UCSD-AML1 (cell line): ENCODE data around the gene DCPS.
"Not testable (repeated sequence)": the region's sequence is repeated elsewhere in the genome, so short reads cannot be mapped to it uniquely, and the experiment has no call there.

Experiments
- DNase-seq: peaks from one replicate; lab custom pipeline; 2025; ENCODE audit not compliant: unreplicated experiment; lab: John Stamatoyannopoulos, UW

Gene DCPS

DNA sequence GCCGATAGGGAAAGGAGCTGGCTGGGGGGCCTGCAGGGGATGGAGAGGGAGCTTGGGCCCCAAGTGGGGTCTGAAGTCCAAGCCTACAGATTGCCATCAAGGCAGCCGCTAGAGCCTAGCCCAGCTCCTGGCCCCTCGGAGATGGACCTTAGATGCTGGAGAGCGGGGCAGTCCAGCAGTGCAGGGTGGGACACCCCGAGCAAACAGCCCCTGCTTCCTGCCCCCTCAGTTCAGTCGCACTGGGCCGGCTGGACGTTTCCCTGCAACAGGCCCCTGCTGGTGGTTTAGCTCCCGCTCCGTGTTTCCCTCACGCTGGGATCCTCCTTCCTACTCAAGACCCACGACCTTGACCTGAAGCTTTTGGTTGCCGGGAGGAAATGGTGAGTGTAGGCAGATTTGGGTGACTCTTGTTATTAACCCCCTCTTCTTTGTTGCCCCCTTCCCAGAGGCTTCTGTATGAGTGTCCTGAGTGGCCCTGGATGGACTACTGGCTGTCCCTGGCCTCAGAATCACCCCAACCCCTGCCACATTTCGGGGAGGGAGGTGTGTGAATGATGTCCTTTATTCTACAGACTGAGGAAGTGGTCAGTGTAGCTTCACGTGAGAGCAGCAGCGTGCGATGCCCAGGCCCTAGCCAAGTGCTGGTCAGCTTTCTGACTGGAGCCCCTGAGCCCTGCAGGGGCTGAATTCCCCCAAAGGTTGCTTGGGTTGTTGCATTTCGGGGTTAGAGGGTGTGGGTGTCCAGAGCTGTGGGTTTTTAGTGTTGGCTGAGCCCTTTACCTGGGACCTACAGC lies 54.3 kb downstream of the DCPS start:
- DNase-seq = no peak

DNA sequence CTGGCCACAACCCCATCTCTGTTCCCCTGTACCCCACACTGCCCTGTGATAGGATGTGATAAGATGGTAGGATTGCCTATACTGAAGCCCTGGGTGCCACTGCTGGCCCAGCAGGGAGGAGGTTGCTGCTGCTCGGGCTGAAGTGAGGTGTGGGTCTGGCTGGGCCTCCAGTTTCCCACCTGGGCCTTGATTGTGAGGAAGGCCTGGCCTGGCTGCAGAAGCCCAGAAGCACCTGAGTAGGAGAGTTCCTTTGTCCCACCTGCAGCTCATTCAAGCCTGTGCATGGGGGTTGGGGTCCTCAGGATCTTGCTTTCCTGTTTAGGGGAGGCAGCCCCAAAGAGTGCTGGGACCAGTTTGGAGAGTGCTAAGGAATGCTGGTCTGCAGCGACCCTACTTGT lies 54.9 kb downstream of the DCPS start:
- no peak for DNase-seq

DNA sequence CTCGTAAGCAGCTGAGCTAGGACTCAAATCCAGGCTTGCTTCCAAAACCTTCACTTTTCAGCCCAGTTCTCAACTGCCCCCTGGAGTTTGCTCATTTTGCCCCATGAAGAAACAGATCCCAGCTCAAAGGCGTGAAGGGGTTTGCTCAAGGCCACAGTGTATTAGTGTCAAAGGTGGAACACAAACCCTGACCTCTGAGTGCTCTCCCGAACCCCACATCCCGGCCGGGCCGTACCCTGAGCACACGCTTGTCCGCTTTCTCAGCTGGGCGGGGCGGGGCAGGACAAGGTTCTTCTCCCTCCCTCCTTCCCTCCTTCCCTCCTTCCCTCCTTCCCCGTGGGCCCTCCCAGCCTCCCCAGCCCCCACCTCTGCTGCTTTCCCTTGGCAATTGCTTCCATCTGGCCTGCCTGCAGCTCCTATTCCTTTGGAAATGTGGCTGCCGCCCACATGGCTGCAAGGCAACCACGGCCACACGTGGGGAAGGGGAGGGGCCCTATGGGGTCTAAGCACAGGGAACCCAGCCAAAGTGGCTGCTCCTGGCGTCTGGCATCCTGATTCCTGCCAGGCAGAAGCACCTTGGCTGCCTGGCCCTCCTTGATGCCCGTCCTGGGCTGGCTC lies 55.7 kb downstream of the DCPS start:
- DNase-seq = no peak

DNA sequence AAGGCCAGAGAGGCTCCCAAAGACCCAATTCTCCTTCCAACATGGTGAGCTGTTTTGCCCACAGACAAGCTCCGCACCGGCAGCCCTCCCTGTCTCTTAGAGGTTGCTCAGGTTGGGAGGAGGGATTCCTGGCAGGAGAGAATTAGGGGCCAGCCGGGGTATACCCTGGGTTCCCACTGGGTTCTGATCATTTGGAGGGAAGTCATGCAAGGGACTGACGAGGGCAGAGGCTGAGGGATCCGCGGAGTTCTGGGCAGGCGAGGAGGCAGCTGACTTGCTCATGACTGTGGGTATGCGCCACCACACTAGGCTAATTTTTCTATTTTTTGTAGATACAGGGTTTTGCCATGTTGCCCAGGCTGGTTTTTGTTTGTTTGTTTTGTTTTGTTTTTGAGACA lies 56.2 kb downstream of the DCPS start:
- no peak for DNase-seq

DNA sequence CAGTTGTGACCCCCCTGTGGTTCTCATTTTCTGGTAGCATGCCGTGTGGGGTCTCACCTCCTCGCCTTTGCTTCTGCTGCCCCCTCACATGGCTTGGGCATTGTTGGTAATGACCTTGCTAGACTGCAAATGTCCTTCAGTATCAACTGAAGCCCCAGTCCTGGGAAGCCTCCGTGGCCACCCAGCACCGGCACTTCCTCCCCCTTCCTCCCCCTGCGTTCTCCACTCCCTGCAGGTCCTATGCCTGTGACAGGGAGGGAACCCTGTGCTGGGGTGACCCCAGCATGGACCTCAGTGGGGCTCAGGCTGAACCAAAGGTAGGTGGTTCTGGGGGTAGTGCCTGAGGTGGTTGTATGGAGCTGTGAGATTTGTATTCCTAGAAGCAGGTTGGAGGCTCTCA lies 57.5 kb downstream of the DCPS start:
- DNase-seq = no peak

DNA sequence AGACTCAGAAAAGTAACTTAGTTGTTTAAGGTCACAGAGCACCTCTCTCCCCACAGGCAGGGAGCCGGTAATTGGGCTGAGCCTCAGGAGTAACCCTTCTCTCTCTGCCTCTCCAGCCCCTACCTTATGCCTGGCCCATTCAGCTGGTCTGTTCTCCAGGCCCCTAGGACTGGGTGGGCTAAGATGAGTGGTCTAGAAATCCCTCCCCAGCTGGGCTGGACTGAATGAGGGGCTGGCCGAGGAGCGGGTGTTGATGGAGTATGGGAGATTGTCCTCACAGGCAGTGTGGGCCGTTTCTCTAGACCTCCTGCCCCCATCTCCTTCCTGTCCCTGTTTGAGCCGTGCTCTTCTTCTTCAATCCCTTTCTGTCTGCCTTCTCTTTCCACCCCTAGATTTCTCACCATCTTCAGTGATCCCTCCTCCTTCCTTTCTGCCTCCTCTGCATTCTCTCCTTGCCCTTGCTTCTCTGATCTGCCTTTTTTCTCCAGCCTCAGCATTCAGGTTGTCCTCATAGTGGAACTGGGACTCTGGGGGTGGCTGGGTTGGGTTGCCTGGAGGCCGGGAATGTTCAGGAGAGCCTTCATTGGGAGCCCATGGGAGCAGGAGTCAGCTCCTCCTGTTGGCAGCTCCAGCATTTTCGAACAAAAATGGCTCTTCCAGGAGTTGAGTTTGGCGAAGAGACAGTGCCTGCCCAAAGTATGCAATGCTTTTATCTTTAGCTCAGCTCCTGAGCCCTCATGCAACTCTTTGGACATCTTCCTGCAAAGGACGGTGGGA lies 59.2 kb downstream of the DCPS start:
- no peak for DNase-seq

DNA sequence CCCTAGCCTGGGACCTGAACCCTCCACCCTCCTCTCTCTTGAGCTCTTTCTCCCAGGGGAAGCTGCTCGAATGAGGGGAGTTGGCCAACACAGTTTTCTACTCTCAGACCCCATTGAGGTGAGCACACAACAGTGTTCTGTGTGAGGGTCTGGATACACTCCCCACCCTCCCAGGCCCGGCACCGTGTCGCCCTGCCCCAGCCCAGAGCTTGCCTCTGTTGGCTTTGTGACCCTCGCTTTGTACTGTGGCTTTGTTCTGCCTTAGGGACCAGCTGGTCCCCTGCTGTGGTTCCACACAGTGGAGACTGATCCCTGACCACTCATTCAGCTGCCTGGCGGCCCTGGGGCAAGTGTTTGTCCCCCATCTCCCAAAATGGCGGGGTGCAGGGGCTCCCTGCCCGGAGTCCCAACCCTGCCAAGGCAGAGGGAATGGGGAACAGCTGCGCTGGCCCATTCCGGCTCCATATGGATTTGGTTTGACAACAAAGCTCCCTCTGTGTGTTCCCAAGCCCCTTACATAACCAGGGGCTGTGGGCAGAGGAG lies 59.9 kb downstream of the DCPS start:
- no peak for DNase-seq

DNA sequence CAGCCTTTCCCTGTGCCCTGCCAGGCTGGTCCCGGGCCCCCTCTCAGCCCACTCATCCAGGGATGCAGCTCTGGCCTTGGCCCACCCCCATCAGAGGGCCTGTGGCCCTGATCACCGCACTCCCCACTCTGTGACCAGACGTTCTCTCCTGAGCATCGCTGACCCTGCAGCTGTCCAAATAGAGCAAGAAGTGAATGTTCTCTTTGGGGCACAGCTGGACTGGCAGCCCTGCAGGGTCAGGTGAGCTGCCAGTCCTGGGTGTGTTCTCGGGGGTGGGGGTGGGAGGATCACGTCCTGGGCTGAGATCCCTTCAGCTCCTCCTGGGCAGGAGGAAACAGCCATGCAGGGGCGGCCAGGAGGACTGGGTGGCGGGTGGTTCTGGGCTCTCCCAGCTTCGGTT lies 60.9 kb downstream of the DCPS start:
- DNase-seq = not testable (repeated sequence)

DNA sequence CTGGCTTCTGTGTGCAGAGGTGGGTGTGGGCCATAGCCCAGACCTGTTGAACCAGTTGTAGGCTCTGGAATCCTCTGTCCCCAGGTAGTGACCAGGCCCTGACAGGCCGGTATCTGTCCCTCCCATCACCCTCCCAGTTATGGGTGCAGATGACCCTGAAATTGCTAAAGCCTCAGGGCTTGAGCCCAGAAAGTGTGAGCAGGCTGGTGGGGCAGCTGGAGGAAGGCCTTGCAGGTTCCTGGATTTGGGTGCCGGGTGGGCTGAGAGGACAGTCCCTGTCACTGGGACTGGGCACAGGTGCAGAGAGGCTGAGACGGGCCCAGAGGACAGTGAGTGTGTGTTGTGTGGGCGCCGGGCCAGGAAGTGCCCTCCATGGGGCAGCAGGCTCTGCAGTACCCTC lies 61.6 kb downstream of the DCPS start:
- DNase-seq = not testable (repeated sequence)

DNA sequence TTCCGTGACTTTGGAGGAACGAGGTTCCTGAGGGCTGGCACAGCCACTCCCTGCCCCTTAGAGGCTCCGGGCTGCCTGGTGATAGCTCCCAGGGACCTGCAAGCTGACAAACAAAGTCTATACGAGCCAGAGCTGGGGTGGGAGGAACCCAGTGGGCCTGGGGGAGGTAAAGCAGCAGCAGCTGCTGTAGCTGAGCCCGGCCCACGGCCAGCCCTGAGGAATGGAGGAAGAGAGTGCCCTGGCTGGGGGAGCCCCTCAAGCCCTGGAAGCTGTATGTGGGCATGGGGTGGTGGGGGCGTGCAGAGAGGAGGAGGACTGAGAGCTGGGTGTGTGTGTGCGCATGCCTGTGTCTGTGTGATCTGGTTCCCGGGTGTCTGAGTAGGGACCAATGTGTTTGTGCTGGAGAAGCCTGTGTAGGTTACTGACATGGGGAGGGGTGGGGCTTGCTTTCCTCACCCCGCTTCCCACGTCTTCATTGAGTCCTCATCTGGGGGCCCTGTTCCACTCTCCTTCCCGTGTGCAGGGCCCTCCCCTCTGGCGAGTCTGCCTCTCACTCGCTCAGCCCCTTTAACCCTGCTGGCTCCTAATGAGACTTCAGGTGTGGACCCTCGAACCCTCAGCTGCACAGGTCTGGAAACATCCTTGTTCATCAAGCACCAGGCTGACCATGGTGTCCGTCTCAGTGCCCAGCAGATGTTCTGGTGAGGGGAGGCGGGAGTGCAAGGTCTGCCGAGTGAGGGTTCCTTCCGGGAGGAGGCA lies 62.4 kb downstream of the DCPS start:
- DNase-seq = no peak

DNA sequence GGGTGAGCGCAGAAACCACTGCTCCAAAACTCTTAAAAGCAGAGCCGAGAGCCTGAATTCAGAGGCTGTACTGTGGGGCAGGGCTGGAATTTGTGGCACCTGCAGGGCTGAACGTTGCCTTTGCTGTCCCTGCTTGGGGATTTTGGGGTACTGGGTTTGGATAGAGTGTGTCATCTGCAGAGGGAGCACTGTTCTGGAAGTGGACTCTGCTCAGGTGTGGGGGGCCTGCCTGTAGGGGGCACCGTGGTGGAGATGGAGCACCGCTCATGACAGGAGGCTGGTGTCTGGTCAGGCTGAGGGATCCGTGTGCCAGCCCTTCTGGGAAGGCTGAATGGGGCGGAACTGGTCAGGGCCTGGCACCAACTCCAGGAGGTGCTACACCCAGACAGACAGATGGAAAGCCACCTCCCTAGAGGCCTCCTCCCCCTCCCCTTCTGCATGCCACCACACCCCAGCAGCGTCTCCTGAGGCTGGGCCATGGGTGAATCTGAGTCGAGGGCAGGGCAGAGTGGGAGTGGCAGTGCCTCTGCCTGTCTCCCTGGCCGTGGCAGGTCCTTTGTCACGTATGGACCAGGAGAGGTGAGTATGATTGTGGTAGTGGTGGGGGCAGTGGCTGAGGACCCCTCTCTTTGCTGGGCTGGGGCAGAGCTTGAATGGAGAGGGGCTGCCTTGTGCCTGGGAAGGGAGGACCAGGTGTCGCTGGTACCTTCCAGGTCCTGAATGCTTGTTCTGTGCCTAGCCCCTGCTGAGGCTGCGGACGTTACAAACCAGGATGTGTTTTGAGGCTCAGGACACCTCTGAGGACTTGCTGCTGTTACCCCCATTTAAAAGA lies 63.2 kb downstream of the DCPS start:
- DNase-seq = not testable (repeated sequence)

DNA sequence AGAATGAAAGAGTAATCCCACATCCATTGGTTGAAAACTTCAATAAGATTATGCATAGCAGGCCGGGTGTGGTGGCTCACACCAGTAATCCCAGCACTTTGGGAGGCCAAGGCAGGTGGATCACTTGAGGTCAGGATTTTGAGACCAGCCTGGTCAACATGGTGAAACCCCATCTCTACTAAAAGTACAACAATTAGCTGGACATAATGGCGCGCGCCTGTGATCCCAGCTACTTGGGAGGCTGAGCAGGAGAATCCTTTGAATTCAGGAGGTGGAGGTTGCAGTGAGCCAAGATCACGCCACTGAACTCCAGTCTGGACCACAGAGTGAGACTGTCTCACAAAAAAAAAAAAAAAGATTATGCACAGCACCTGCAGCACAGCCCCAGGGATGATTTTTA lies 63.9 kb downstream of the DCPS start:
- DNase-seq = not testable (repeated sequence)

DNA sequence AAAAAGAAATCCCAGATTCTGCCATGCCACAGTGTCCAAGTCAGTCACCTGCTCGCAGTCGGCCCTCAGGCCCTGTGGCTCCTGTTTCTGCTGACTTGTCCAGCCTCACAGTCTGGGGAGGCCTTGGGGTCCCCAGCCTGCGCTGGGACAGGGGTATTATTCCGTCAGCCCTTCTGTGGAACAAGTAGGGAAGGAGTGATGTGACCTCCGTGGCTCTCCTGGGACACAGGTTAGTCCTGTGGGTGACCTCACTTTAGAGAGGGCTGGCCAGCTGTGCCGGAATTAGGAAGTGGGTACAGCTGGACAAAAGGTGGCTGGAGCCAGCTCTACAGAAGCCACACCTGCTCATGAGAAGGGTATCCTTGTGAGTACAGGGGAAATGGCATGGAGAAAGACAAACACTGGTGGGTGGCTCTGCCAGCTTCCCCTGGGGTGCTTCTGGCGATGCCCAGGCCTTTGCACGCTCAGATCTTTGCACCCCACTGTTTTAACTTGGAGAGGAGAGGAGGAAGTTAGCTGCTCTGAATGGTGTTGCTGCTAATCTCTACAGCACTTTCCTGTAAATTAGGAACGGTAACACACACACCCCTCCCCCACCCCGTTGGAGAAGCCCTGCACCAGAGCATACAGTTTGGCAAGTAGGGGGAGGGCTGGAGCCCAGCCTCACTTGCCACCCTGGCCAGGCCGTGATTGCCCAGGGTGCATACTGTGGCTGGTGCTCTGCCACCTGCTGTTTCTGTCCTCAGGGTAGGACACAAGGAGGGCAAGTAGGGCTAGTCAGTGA lies 64.7 kb downstream of the DCPS start:
- peak; percentile 42 for DNase-seq

DNA sequence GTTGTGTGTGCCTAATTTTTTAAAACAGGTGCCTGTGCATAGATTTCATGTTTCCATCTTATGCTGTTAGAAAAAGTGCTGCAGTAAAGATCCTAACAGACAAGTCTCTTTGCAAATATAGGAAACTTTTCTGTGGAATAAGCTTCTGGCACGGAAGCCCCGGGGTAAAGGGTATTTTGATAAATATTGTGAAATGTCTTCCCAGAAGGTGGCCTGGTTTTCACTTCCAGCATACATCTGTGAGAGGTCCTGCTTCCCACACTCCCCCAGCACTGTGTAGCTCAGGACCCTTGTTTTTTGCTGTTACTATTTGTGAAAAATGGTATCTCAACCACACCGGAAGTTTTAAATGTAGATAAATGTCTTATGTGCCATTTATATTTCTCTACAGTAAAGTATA lies 66.2 kb downstream of the DCPS start:
- no peak for DNase-seq

DNA sequence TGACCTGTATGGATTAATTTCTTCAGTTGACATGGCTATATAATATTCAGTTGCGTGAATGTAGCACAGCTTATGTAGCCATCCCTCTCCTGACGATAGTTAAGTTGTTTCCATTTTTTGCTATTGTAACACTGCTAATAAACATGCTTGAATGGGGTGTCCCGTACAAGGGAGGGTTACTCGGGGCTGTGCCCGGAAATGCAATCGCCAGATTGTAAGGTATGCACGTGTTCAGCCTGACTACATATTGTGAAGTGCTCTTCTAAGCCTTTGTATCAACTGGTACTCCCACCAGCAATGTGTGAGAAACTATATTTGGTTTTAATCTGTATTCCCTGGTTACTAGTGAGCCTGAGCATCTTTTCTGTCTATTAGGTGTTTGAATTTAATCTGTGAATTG lies 67.7 kb downstream of the DCPS start:
- no peak for DNase-seq

DNA sequence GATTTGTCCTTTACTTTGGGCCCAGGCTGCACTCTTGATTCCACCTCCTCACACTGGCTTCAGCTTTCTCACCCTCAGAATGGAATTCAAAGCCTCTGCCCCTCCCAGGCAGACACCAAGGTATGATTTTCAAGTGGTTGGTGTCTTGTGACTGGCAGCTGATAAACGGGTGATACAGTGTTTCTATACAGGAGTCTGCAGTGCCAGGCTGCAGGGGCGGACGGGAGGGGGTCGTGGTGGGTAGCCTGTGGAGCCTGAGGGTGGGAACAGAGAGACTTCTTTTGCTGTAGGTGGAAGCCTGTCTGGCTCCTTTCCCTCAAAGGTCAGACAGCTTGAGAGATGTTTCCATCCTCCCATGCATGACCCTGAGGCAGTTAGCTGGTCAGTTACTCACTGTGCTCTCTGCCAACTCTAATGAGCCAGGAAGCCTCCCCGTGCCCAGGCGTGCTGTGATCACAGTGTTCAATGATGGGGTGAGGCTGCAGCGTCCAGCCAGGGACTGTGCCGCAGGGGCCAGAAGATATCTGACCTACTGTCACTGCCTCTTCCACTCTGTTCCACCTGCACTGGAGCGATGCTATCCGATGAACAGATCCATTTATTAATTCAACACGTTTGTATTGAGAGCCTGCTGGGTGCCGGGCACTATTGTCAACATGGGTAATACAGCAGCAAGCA lies 69.7 kb downstream of the DCPS start:
- not testable (repeated sequence) for DNase-seq

DNA sequence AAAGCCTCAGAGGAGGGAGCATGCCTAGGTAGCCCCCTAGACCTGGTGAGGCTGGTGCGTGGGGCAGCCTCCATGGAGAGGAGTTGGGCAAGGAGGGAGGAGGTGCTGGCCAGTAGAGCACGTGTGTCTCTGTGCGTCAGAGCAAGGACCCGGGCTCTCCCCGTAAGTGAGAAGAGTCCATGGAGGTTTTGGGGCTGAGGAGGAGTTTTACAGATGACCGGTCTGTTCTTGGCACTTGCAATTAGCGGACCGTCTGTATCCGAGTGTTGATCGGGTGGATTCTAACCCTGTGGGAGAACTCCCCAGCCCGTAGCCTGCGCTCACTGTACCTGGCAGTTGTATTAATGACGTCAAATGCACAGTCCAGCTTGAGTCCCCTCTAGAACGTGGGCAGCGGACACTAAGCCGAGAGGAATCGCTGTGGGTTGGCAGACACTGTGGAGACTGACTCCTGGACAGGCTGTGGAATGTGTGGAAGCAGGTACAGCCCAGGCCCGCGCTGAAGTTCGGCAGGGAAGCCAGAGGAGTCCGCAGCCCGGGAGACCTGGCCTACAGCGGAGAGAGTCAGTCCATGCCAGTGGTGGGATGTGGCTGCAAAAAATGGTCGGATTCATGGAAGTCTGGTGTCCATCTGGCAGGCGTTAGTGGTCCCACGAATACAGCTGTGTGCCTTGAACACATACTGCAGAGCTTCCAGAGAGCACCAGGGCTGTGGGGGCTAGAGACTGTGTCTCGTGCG lies 70.9 kb downstream of the DCPS start:
- DNase-seq = not testable (repeated sequence)

DNA sequence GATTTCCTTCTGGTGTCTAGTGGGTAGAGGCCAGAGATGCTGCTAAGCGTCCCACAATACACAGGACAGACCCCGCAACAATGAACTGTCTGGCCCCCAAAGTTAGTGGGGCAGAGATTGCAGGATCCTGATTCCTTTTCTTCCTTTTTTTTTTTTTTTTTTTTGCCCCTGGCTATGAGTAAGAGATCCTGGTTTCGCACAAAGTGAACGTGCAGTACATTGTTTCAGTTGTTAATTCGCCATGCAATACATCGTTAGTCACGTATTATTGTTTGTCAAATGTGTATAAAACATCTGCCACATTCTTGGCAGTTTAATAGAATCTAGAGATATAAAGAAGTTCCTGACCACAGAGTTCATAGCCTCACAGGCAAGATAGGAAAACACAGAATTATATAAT lies 71.9 kb downstream of the DCPS start:
- DNase-seq = no peak
